Superior temporal gyrus (tissue), 1 donor: ENCODE results near the gene MPDU1.
"Not testable (repeated sequence)": the region's sequence is repeated elsewhere in the genome, so short reads cannot be mapped to it uniquely, and the experiment has no call there.

ENCODE experiments used
- DNase-seq: peaks from one replicate; pipeline ENCODE4 v3.0.0-alpha.2; 2016; ENCODE audit errors: extremely low spot score

MPDU1 gene

GRCh38 chr17:7614425-7615264 lies 31.0 kb downstream of the MPDU1 start, which contains the start of gene FXR2:
TSS of gene FXR2 (minus strand) at chr17:7614897. CDS start at chr17:7614532, 365 bp downstream.
- peak; percentile 99 for DNase-seq

GRCh38 chr17:7615265-7615747 lies 31.7 kb downstream of the MPDU1 start:
- no peak for DNase-seq

GRCh38 chr17:7618608-7619007 lies 35.0 kb downstream of the MPDU1 start:
- DNase-seq: no peak

- no peak for DNase-seq
Measured at GRCh38 chr17:7620835-7621234, 37.2 kb downstream of the MPDU1 start.

GRCh38 chr17:7623661-7624060 lies 40.0 kb downstream of the MPDU1 start:
- no peak for DNase-seq

- not testable (repeated sequence) for DNase-seq
Measured at GRCh38 chr17:7625749-7626148, 42.1 kb downstream of the MPDU1 start.

GRCh38 chr17:7626307-7626706 lies 42.7 kb downstream of the MPDU1 start:
- no peak for DNase-seq

GRCh38 chr17:7626956-7627249 lies 43.3 kb downstream of the MPDU1 start:
- DNase-seq: peak; percentile 53

GRCh38 chr17:7627250-7628121 lies 43.8 kb downstream of the MPDU1 start, which contains the start of gene SAT2:
TSS of gene SAT2 (minus strand) at chr17:7627821. CDS start at chr17:7627635, 186 bp downstream.
- peak; percentile 92 for DNase-seq

GRCh38 chr17:7629939-7630571 lies 46.4 kb downstream of the MPDU1 start, which contains the start of gene SHBG:
TSS of gene SHBG (plus strand) at chr17:7630135. CDS start at chr17:7630173, 38 bp downstream.
- no peak for DNase-seq

- no peak for DNase-seq
Measured at GRCh38 chr17:7631398-7632380, 48.0 kb downstream of the MPDU1 start.

GRCh38 chr17:7632492-7632894 lies 48.8 kb downstream of the MPDU1 start:
- no peak for DNase-seq

GRCh38 chr17:7633093-7633492 lies 49.4 kb downstream of the MPDU1 start:
- no peak for DNase-seq

- peak; percentile 52 for DNase-seq
Measured at GRCh38 chr17:7634384-7634783, 50.7 kb downstream of the MPDU1 start.

- DNase-seq: no peak
Measured at GRCh38 chr17:7636163-7636562, 52.5 kb downstream of the MPDU1 start.
